ENCODE measurements around the gene MARCHF6. TPM values are rescaled to one million over a fixed set of nuclear protein-coding genes. Genes with fewer than 3 reads are reported as not detected.

MARCHF6 gene
- total and polyA plus RNA-seq, 2 donors (not counting 1 experiment from before 2014, with no cell fraction given) = 69.0 to 201 TPM

DNA sequence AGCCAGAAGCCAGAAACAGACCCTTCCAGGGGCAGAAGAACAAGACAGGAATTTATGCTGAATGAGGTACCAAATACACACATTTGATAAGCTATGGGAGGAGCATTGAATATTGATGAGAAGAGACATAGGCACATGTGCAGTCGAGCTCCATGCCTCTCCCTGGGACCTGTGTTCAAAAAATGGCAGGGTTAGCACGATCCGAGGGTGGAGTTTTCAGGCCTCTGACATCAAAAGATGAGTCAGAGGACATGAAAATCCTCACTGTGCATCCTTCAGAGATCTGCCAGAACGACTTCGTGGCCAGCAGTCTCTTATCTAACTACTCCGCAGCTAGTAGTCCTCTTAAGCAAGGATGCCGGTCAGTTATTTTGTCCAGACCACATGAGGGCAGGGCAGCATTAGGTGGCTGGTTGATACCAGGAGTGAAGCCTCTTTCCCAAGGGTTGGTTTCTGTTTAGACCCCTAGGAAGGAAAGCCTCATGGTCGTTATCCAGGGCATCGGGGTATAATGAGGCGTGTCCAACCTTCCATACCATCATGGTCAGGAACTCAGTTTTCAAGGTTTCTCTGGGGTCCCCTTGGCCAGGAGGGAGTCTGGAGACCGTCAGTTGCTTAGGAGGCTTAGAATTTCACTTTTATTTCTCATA lies 34.2 kb upstream of the MARCHF6 start:
- Histone ChIP-seq H2AFZ (ENCODE audit: insufficient read depth, low read depth, low read length, poor library complexity, severe bottlenecking) (no peak overlapping the region), H3K9ac (ENCODE audit: low read length) (no peak overlapping the region), H3K9me3 (ENCODE audit: control extremely low read depth in 1 of 3, control insufficient read depth in 2 of 3, insufficient read depth in 1 of 3, low read length in 2 of 3) (no peaks in the 10 kb centered on the region), H3K4me2 (replicated peaks; ENCODE audit: low read depth, low read length, poor library complexity, severe bottlenecking) (no peak overlapping the region), H4K20me1 (ENCODE audit: control insufficient read depth, insufficient read depth, low read length, poor library complexity, severe bottlenecking) (no peaks in the 10 kb centered on the region), H3K4me1 (ENCODE audit: control insufficient read depth in 2 of 2, insufficient read depth in 2 of 2, low read length in 2 of 2) (no peaks in the 10 kb centered on the region), H3K27me3 (replicated peaks in 1 of 4; ENCODE audit: control extremely low read depth in 1 of 4, control insufficient read depth in 3 of 4, insufficient read depth in 4 of 4, low read length in 3 of 4) (no peaks in the 10 kb centered on the region), H3K4me3 (ENCODE audit: control extremely low read depth in 1 of 5, extremely low read depth in 1 of 5, insufficient read depth in 1 of 5, low read depth in 2 of 5, low read length in 4 of 5) (no peak overlapping the region), H3K27ac (ENCODE audit: low read length in 2 of 2) (no peak overlapping the region), H3K36me3 (replicated peaks in 1 of 2; ENCODE audit: control extremely low read depth in 1 of 2, control insufficient read depth in 1 of 2, extremely low read depth in 1 of 2, insufficient read depth in 2 of 2, low read length in 1 of 2) (no peaks in the 10 kb centered on the region), H3K79me2 (ENCODE audit: control insufficient read depth, insufficient read depth, low read length) (no peaks in the 10 kb centered on the region)
- Mint-ChIP-seq H3K27ac (no peak overlapping the region), H3K4me3 (no peak overlapping the region), H3K27me3 (peaks cover 5% of the 10 kb centered on the region), H3K4me1 (no peaks in the 10 kb centered on the region), H3K9me3 (ENCODE audit: insufficient read depth) (no peaks in the 10 kb centered on the region)
- WGBS (ENCODE audit: insufficient coverage) = 84% methylated on average over 7 of the region's 11 CpGs
- POLR2A ChIA-PET = no interaction called here
- CTCF ChIA-PET = no interaction called here
- no peak for DNase-seq
- intact Hi-C loops (cut with micrococcal nuclease) = no loop called here
- no peak for TF ChIP-seq CTCF (IDR thresholded peaks at IDR 0.05)
- no peak for TF ChIP-seq EZH2 (IDR thresholded peaks at IDR 0.05; ENCODE audit: borderline replicate concordance, insufficient read depth, low read depth, low read length, poor library complexity, severe bottlenecking)
- no peak for ATAC-seq (ENCODE audit: low read depth)

DNA sequence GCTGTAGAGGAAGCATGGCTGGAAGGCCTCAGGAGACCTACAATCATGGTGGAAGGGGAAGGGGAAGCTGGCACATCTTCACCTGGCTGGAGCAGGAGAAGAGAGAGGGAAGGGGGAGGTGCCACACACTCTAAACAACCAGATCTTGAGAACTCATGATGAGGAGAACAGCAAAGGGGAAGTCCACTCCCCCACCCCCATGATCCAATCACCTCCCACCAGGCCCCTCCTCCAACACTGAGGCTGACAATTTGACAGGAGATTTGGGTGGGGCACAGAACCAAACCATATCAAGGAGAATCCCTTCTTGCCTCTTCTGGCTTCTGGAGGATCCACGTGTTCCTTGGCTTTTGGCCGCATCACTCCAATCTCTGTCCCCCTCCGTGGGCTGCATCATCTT lies 32.7 kb upstream of the MARCHF6 start:
- ChIA-PET POLR2A (no interaction called here), CTCF (no interaction called here)
- H3K79me2 ChIP-seq (ENCODE audit: control insufficient read depth, insufficient read depth, low read length) = no peaks in the 10 kb centered on the region
- no peak overlapping the region for H3K4me2 ChIP-seq (replicated peaks; ENCODE audit: low read depth, low read length, poor library complexity, severe bottlenecking)
- no peaks in the 10 kb centered on the region for H3K36me3 ChIP-seq (replicated peaks in 1 of 2; ENCODE audit: control extremely low read depth in 1 of 2, control insufficient read depth in 1 of 2, extremely low read depth in 1 of 2, insufficient read depth in 2 of 2, low read length in 1 of 2)
- no peaks in the 10 kb centered on the region for H4K20me1 ChIP-seq (ENCODE audit: control insufficient read depth, insufficient read depth, low read length, poor library complexity, severe bottlenecking)
- no peak overlapping the region for H2AFZ ChIP-seq (ENCODE audit: insufficient read depth, low read depth, low read length, poor library complexity, severe bottlenecking)
- intact Hi-C loops (cut with micrococcal nuclease) = no loop called here
- ATAC-seq (ENCODE audit: low read depth) = no peak
- DNase-seq = no peak
- H3K27me3 Mint-ChIP-seq = peaks cover 5% of the 10 kb centered on the region
- H3K4me3 ChIP-seq (ENCODE audit: control extremely low read depth in 1 of 5, extremely low read depth in 1 of 5, insufficient read depth in 1 of 5, low read depth in 2 of 5, low read length in 4 of 5) = no peak overlapping the region
- TF ChIP-seq EZH2 (IDR thresholded peaks at IDR 0.05; ENCODE audit: borderline replicate concordance, insufficient read depth, low read depth, low read length, poor library complexity, severe bottlenecking) (no peak), CTCF (IDR thresholded peaks at IDR 0.05) (no peak)
- no peak overlapping the region for H3K27ac ChIP-seq (ENCODE audit: low read length in 2 of 2)
- no peak overlapping the region for H3K9ac ChIP-seq (ENCODE audit: low read length)
- no peaks in the 10 kb centered on the region for H3K27me3 ChIP-seq (replicated peaks in 1 of 4; ENCODE audit: control extremely low read depth in 1 of 4, control insufficient read depth in 3 of 4, insufficient read depth in 4 of 4, low read length in 3 of 4)
- no peaks in the 10 kb centered on the region for H3K4me1 Mint-ChIP-seq
- no peaks in the 10 kb centered on the region for H3K9me3 Mint-ChIP-seq (ENCODE audit: insufficient read depth)
- H3K4me3 Mint-ChIP-seq = no peak overlapping the region
- WGBS (ENCODE audit: insufficient coverage) = 100% methylated on average over 3 of the region's 3 CpGs
- no peaks in the 10 kb centered on the region for H3K4me1 ChIP-seq (ENCODE audit: control insufficient read depth in 2 of 2, insufficient read depth in 2 of 2, low read length in 2 of 2)
- H3K9me3 ChIP-seq (ENCODE audit: control extremely low read depth in 1 of 3, control insufficient read depth in 2 of 3, insufficient read depth in 1 of 3, low read length in 2 of 3) = no peaks in the 10 kb centered on the region
- H3K27ac Mint-ChIP-seq = no peak overlapping the region
